GM19238 (cell line): ENCODE measurements around the gene DGKH.
"Not testable (repeated sequence)": the region's sequence is repeated elsewhere in the genome, so short reads cannot be mapped to it uniquely, and the experiment has no call there.

Source experiments
- DNase-seq: peaks from one replicate; pipeline ENCODE4 v3.0.0; 2011; ENCODE audit warnings: low spot score; ENCODE audit not compliant: insufficient read length

DGKH gene

DNA sequence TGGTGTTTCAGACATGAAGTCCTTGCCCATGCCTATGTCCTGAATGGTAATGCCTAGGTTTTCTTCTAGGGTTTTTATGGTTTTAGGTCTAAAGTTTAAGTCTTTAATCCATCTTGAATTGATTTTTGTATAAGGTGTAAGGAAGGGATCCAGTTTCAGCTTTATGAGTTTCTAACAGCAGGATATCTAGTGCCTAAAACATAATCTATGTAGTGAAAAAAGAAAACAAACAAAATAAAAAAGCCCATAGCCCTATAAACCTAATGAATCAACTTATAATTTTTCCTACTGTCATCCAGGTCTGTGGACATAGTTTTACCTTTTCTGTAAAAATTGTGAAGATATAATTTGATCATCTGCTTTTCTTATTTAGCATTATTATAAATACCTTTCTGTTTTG lies 115.5 kb downstream of the DGKH start:
- DNase-seq = not testable (repeated sequence)

DNA sequence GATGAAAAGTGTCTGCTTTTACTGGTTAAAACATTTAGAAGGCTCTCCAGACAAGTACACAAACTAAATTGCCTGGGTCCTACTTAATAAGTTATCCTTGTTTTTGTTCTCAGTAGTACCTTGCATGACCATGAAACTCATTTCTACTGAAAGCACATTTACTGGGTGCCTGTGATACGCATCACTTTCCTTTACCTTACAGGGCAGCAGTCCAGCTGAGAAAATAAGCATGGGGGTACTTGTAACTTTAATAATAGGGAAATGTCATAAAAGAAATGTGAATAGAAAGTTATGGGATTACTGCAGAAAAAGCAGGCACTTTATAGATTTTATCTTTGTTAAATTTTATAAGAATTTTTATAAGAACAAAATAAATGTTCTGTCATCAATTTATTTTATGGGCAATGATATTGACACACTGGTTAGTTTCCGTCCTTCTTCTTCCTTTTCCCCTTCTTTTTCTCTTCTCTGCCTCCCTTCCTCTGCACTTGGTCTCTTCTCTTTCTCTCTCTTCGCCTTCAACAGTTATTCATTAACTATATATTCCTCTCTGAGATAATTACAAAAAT lies 116.2 kb downstream of the DGKH start:
- no peak for DNase-seq

GRCh38 chr13:42168496-42168895 lies 120.0 kb downstream of the DGKH start:
- no peak for DNase-seq

DNA sequence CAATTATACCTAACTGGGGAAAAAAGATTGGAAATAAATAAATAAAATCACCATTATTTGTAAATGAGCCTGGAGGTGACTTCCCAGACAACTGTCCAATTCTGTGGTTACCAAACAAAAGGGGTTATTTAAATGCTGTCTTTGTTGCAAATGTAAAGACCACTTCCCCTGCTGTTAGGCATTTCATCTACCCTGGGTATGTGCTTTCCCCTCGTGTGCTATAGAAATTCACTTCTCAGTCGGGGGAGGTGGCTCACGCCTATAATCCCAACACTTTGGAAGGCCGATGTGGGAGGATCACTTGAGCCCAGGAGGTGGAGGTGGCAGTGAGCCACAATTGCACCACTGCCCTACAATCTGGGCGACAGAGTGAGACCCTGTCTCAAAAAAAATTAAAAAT lies 121.6 kb downstream of the DGKH start:
- DNase-seq = no peak

DNA sequence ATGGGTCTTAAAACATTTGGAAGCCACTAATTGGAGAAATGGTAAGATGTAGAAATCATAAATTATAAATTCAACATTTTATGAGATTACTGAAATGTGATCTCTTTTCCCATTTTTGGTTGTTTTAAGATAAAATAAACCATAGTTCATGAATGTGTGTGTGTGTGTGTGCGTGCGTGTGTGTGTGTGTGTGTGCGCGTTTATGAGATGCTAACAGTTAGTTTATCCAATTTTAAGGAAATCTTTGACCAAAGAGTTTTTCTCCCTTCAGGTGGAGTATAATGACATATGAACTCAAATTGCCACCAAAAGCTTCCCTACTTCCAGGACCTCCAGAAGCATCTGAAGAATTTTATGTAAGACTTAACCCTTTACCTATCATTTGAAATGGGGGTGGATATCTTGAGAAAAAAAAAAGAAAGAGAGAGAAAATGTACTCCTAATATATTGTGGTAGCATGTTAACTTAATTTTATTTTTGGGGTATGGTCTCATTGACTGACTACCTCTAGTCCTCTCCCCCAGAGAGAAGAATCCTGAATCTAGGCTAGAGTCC lies 125.4 kb downstream of the DGKH start:
- DNase-seq = no peak

GRCh38 chr13:42174344-42175162 lies 126.1 kb downstream of the DGKH start:
- DNase-seq = no peak

DNA sequence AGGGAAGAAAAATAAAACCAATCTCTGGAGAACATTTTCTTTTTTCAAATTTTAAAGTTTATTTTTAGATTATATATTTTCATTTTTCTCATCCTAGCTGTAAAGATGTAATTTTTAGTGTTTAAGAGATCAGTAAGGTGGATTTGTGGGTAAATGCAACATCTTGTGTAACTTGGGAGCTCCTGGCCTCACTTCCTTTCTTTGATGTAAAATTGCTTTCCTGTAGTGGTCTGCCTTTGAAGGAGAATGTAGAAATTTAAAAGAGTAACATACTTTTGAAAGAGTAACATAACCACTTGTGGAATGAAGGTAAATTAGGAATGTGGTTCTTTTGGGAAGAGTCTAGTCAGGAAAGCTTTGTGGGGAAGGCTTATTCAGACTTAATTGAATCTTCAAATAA lies 127.8 kb downstream of the DGKH start:
- DNase-seq = no peak

- DNase-seq = no peak
Measured at GRCh38 chr13:42177189-42177588, 128.7 kb downstream of the DGKH start.

DNA sequence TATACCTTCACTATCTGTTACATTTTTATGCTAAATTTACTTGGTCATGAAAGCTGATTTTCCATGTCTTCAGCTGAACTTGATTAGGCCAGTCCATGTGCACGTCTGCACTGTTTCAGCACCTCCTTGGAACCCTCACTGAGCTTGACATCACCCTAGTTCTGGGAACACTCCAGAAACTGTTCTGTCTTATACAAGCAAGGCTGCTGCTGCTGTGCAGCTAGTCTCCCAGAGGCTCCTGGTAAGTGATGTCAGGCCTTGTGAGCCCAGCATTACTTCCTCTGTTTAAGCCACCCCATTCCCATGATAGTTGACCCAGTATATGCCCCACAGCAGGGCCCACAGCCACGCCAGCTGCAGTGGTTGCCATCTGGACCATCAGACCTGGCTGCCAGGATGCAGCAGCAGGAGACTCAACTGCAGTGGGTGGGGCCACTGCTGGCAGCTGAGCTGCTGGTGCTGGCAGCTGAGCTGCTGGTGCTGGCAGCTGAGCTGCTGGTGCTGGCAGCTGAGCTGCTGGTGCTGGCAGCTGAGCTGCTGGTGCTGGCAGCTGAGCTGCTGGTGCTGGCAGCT lies 133.0 kb downstream of the DGKH start:
- DNase-seq = no peak

- DNase-seq = no peak
Measured at GRCh38 chr13:42189061-42189460, 140.6 kb downstream of the DGKH start.

GRCh38 chr13:42190529-42190928 lies 142.1 kb downstream of the DGKH start:
- DNase-seq = no peak

GRCh38 chr13:42211704-42212464 lies 163.4 kb downstream of the DGKH start:
- DNase-seq = no peak

- DNase-seq = no peak
Measured at GRCh38 chr13:42214446-42214845, 166.0 kb downstream of the DGKH start.

DNA sequence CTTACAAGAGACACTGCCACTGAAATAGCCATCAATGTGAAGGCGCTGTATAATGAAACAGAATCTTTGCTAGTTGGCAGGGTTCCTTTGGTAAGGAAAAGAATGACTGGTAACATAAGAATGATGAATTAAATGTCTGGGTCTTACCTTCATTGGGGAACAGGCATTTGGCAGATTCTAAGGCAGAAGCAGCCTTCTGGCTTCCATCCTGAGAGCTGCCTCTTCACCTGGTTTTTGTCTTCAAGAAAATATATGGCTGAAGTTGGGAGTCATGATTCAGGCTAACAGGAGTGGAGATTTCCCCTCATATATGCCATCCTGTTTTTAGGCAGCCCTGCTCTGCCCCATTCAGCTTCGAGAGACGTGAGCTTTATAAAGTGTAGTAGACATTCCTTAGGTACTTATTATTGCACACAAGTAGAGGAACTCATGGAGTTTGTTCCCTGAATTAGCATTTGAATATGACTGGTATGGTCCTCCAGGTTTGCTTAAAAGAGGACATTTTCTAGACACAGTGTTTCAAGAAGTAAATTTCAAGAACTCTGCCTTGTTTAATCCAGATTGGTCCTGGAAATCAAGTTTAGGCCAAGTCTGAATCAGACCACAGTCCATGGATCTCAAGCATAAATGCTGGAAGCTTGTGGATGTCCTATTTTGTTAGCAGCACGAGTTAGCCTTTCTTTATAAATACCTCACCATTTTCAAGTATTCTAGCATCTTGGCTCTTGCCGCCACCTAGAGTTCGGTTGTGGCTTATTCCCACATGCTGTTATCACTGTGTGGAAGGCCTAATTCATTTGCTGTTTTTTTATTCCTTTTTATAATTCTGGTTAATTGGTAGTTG lies 167.4 kb downstream of the DGKH start:
- DNase-seq = no peak

- DNase-seq = no peak
Measured at GRCh38 chr13:42216422-42216735, 167.9 kb downstream of the DGKH start.

DNA sequence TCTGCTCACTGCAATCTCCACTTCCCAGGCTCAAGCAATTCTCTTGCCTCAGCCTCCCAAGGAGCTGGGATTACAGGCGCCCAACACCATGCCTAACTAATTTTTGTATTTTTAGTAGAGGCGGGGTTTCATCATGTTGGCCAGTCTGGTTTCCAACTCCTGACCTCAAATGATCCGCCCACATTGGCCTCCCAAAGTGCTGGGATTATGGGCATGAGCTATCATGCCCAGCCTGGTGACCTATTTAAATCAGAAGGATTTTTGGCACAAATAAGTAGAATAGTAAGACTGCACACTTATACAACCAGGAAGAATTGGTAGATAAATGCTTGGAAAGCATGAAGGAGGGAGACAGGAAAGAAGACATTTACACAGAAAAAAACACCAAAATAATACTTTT lies 170.1 kb downstream of the DGKH start:
- DNase-seq = no peak

DNA sequence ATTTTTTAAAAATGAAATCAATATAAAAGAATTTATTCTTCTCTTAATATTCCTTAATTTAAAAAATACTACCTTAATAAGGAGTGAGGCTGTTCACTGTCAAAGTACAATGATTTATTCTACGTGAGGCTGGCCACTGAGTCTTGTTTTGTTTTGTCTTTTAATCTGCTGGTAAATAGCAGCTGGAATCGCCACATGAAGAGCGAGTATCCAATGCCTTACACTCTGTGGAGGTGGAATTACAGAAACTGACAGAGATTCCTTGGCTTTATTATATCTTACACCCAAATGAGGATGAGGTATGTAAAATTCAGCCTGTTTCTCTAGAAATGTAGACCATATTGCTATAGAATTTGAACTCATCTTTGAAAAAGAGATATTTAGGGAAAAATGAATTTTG lies 170.6 kb downstream of the DGKH start:
- no peak for DNase-seq

DNA sequence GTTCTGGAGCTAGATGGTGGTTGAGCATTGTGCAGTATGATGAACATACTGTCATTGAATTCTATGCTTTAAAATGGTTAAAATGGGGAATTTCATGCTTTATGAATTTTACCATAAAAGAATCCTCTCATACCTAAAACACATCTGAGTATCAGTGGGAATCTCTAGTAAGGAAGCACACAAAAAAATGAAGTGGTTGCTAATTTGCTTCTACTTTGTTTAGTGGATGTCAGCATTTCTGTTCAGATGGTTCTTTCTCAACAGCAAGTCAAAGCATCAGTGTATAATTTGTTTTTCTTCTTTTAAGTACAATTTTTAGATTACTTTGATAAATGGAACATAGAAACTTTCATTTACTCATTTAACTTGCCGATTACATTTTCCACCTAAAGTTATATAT lies 171.4 kb downstream of the DGKH start:
- DNase-seq = no peak

DNA sequence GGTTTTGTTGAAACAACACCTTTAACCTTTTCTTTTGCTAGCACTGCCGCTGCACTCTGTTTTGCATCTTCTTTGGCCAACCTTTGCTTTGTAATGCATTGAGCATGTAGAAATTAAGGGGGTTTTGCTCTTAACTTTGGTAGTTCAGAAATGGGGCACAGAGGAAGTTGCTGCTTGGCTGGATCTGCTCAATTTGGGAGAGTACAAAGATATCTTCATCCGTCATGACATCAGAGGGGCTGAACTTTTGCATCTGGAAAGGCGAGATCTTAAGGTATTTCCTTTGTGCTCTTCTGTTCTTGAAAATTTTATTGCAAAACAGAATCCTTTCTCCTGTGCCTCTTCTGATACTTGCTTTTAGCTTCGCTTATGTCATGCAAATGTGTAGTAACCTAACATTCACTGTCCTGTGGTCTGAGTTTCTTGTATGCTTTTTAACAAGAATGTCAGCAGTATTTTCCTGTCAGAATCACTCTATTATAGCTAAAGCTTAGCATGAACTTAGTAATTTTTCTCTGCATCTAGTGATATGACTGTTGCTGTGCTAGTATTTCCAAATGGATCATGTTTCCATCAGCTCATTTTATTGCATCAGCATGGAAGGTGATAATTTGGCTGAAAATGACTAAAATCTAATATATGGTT lies 172.8 kb downstream of the DGKH start:
- no peak for DNase-seq

DNA sequence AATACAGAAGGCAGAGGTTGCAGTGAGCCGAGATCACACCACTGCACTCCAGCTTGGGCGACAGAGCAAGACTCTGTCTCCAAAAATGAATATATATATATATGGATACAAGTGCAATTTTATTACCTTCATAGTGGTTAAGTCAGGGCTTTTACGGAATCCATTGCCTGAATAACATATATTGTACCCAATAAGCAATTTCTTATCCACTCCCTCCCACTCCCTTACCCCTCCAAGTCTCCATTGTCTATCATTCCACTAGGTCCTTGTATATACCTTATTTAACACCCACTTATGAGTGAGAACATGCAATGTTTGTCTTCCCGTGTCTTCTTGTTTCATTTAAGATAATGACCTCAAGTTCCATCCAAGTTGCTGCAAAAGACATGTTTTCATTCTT lies 175.2 kb downstream of the DGKH start:
- no peak for DNase-seq

DNA sequence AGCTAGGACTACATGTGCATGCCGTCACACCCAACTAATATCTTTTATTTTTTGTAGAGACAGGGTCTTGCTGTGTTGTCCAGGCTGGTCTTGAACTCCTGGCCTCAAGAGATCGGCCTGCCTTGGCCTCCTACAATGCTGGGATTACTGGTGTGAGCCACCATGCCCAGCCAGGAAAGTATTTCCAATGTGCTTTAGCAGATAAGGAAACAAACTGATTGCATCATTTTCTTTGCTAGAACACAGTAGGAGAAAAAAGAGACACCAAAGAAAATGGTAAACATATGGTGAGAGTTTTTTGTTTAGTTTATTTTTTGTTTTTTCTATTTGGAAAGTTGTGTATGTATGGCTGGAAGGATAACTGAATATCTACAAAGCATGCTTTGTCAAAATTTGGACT lies 176.6 kb downstream of the DGKH start:
- no peak for DNase-seq
